HG02798 (cell line): ENCODE measurements around the gene MCU.

Experiments used
- ATAC-seq: cut with Tn5 transposase; IDR thresholded peaks from one replicate; pipeline ENCODE4 v1.9.1; 2021; ENCODE audit warnings: mild to moderate bottlenecking; ENCODE audit not compliant: unreplicated experiment, poor library complexity

The MCU gene

GRCh38 chr10:72796042-72796441 lies 104.1 kb downstream of the MCU start:
- no peak for ATAC-seq

- no peak for ATAC-seq
These were observed 104.6 kb downstream of the MCU start for GRCh38 chr10:72796538-72796937.

- ATAC-seq = no peak
These were observed 108.2 kb downstream of the MCU start for GRCh38 chr10:72800000-72800740.

- ATAC-seq = no peak
These were observed 108.8 kb downstream of the MCU start for GRCh38 chr10:72800741-72801092.

- no peak for ATAC-seq
These were observed 109.4 kb downstream of the MCU start for GRCh38 chr10:72801263-72801868.

- no peak for ATAC-seq
These were observed 110.4 kb downstream of the MCU start for GRCh38 chr10:72802332-72802731.

GRCh38 chr10:72802763-72803505 lies 111.0 kb downstream of the MCU start:
- ATAC-seq = no peak

GRCh38 chr10:72808001-72808400 lies 116.1 kb downstream of the MCU start:
- ATAC-seq = no peak

GRCh38 chr10:72809006-72809405 lies 117.1 kb downstream of the MCU start:
- no peak for ATAC-seq

- no peak for ATAC-seq
These were observed 119.0 kb downstream of the MCU start for GRCh38 chr10:72810976-72811375.

- no peak for ATAC-seq
These were observed 120.4 kb downstream of the MCU start for GRCh38 chr10:72812415-72812752.

- no peak for ATAC-seq
These were observed 120.9 kb downstream of the MCU start for GRCh38 chr10:72812753-72813430.

GRCh38 chr10:72814099-72814790 lies 122.3 kb downstream of the MCU start:
- no peak for ATAC-seq

GRCh38 chr10:72816565-72816964 lies 124.6 kb downstream of the MCU start:
- ATAC-seq = no peak

GRCh38 chr10:72818076-72818475 lies 126.1 kb downstream of the MCU start:
- no peak for ATAC-seq

GRCh38 chr10:72819053-72819452 lies 127.1 kb downstream of the MCU start:
- no peak for ATAC-seq

- ATAC-seq = no peak
These were observed 129.7 kb downstream of the MCU start for GRCh38 chr10:72821606-72822005.

GRCh38 chr10:72822342-72822986 lies 130.5 kb downstream of the MCU start:
- ATAC-seq = no peak

GRCh38 chr10:72825163-72825562 lies 133.2 kb downstream of the MCU start:
- ATAC-seq = no peak

GRCh38 chr10:72826346-72826745 lies 134.4 kb downstream of the MCU start:
- no peak for ATAC-seq
